Natural killer cell (primary cell): ENCODE data around the gene ABT1. TPM values are rescaled to one million over a fixed set of nuclear protein-coding genes. Genes with fewer than 3 reads are reported as not detected.

Experiments used
- ATAC-seq, 3 donors: fragments of 150-1000 bp in 2 of 3; fragments of 200-7000 bp in 1 of 3; cut with Tn5 transposase; 1 replicate in 1 of 3; 2 replicates in 2 of 3; pipeline ENCODE4 v1.10.0; 2021; ENCODE audit warnings: mild to moderate bottlenecking in 2 of 3, moderate library complexity in 2 of 3
- DNase-seq, 2 donors: peaks; one replicate each; pipeline versions ENCODE4 v3.0.0 to v3.0.0-alpha.2; 2013 to 2021; ENCODE audit warnings: mixed read lengths in 1 of 2
- H3K27ac ChIP-seq: one replicate; pipeline ENCODE4 v1.5.1; 2013; ENCODE audit warnings: mild to moderate bottlenecking, low read length
- H3K27me3 ChIP-seq: one replicate; pipeline ENCODE4 v1.6.1; 2013; ENCODE audit warnings: low read length; ENCODE audit not compliant: control insufficient read depth, insufficient read depth
- H3K36me3 ChIP-seq: one replicate; pipeline ENCODE4 v1.6.1; 2013; ENCODE audit warnings: low read length; ENCODE audit not compliant: control insufficient read depth, insufficient read depth
- H3K4me1 ChIP-seq: one replicate; pipeline ENCODE4 v1.6.1; 2013; ENCODE audit warnings: low read length; ENCODE audit not compliant: control insufficient read depth, insufficient read depth
- H3K4me3 ChIP-seq: one replicate; pipeline ENCODE4 v1.5.1; 2013; ENCODE audit warnings: low read length
- H3K9me3 ChIP-seq: one replicate; pipeline ENCODE4 v1.6.1; 2013; ENCODE audit warnings: low read length; ENCODE audit not compliant: control insufficient read depth, insufficient read depth
- H3K27ac Mint-ChIP-seq, 2 donors: one replicate each; pipeline ENCODE4 v1.8.0; 2022; ENCODE audit warnings: mild to moderate bottlenecking in 2 of 2, mixed read lengths in 2 of 2, moderate library complexity in 1 of 2
- H3K27me3 Mint-ChIP-seq, 2 donors: one replicate each; pipeline ENCODE4 v1.8.0; 2022; ENCODE audit warnings: low read depth in 2 of 2, mixed read lengths in 2 of 2
- H3K36me3 Mint-ChIP-seq: one replicate; pipeline ENCODE4 v1.8.0; 2022; ENCODE audit warnings: mixed read lengths
- H3K4me1 Mint-ChIP-seq, 2 donors: one replicate each; pipeline ENCODE4 v1.8.0; 2022; ENCODE audit warnings: mixed read lengths in 2 of 2
- H3K4me3 Mint-ChIP-seq: one replicate; pipeline ENCODE4 v1.8.0; 2022; ENCODE audit warnings: mild to moderate bottlenecking, moderate library complexity, mixed read lengths
- H3K9me3 Mint-ChIP-seq, 2 donors: one replicate each; pipeline ENCODE4 v1.8.0; 2022; ENCODE audit warnings: mixed read lengths in 2 of 2
- WGBS: methylation state at CpG from one replicate; pipeline ENCODE4 v1.1.7; 2013; ENCODE audit warnings: missing lambda C conversion rate; ENCODE audit not compliant: insufficient coverage; 5-methylcytosine and 5-hydroxymethylcytosine counted together
- intact Hi-C: fragments of 100-400 bp; cut with micrococcal nuclease; formaldehyde crosslinking; loops from one replicate; pipeline ENCODE4 v1.14.2; 2022
- total RNA-seq, 4 donors: library from RNA; stranded (reverse); fragments of 120-200 nt in 1 of 4; gene quantifications; one replicate each; pipeline versions ENCODE4 v1.2.3 to v1.2.4, GENCODE V29; 2013 to 2022
- TF ChIP-seq, protein P1 (sequence below): fragments of 200-600 bp; IDR thresholded peaks from one replicate; pipeline ENCODE4 v1.8.0; 2022; ENCODE audit warnings: antibody characterized with exemption

The ABT1 gene
- total RNA-seq, 3 donors from 2014 or later (not counting 1 experiment from before 2014, with no cell fraction given): 23.9 to 30.7 (median 29.9) TPM

DNA sequence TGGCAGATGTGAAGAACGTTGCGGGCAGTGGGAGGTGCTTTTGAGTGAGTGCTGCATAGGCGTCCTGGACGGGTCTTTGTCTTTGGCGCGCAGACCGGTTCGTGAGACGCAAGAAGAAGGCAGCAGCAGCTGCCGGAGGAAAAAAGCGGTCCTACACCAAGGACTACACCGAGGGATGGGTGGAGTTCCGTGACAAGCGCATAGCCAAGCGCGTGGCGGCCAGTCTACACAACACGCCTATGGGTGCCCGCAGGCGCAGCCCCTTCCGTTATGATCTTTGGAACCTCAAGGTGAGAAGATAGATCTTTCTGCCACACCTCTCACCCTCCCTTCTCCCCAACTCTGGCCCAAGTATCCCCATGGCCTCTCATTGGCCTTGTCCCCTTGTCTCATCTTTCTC lies 1.1 kb downstream of the ABT1 start:
- Histone ChIP-seq H3K9me3 (no peaks in the 10 kb centered on the region), H3K36me3 (peaks cover 25% of the 10 kb centered on the region), H3K27ac (peak overlapping the region; percentile 92), H3K4me1 (peaks cover 18% of the 10 kb centered on the region), H3K4me3 (peak overlapping the region; percentile 79), H3K27me3 (peaks cover 14% of the 10 kb centered on the region)
- no peaks in the 10 kb centered on the region for H3K36me3 Mint-ChIP-seq
- peaks cover 6 to 10% of the 10 kb centered on the region in 2 donors for H3K4me1 Mint-ChIP-seq
- peaks cover 0 to 11% of the 10 kb centered on the region in 2 donors for H3K27me3 Mint-ChIP-seq
- intact Hi-C loops: loop anchor here (5.0 kb wide), 1 partner anchor 534 kb away; a partner anchor contains a TSS
- DNase-seq (no peak), ATAC-seq (no peak)
- 81% methylated on average over 21 of the region's 21 CpGs for WGBS
- H3K4me3 Mint-ChIP-seq: peak overlapping the region; percentile 84
- no peaks in the 10 kb centered on the region for H3K9me3 Mint-ChIP-seq
- TF ChIP-seq, protein P1, sequence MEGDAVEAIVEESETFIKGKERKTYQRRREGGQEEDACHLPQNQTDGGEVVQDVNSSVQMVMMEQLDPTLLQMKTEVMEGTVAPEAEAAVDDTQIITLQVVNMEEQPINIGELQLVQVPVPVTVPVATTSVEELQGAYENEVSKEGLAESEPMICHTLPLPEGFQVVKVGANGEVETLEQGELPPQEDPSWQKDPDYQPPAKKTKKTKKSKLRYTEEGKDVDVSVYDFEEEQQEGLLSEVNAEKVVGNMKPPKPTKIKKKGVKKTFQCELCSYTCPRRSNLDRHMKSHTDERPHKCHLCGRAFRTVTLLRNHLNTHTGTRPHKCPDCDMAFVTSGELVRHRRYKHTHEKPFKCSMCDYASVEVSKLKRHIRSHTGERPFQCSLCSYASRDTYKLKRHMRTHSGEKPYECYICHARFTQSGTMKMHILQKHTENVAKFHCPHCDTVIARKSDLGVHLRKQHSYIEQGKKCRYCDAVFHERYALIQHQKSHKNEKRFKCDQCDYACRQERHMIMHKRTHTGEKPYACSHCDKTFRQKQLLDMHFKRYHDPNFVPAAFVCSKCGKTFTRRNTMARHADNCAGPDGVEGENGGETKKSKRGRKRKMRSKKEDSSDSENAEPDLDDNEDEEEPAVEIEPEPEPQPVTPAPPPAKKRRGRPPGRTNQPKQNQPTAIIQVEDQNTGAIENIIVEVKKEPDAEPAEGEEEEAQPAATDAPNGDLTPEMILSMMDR: no peak
- H3K27ac Mint-ChIP-seq: no peak overlapping the region

DNA sequence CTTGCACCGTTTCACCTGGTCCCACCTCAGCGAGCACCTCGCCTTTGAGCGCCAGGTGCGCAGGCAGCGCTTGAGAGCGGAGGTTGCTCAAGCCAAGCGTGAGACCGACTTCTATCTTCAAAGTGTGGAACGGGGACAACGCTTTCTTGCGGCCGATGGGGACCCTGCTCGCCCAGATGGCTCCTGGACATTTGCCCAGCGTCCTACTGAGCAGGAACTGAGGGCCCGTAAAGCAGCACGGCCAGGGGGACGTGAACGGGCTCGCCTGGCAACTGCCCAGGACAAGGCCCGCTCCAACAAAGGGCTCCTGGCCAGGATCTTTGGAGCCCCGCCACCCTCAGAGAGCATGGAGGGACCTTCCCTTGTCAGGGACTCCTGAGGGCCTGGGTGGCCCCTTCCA lies 1.5 kb downstream of the ABT1 start:
- peaks cover 0 to 9% of the 10 kb centered on the region in 2 donors for H3K27me3 Mint-ChIP-seq
- H3K4me3 Mint-ChIP-seq: peak overlapping the region; percentile 84
- Histone ChIP-seq H3K27ac (no peak overlapping the region), H3K27me3 (peaks cover 14% of the 10 kb centered on the region), H3K4me1 (peaks cover 18% of the 10 kb centered on the region), H3K4me3 (no peak overlapping the region), H3K9me3 (no peaks in the 10 kb centered on the region), H3K36me3 (peaks cover 25% of the 10 kb centered on the region)
- DNase-seq (no peak), ATAC-seq (no peak)
- TF ChIP-seq, protein P1: no peak
- peaks cover 6 to 10% of the 10 kb centered on the region in 2 donors for H3K4me1 Mint-ChIP-seq
- no peak overlapping the region for H3K27ac Mint-ChIP-seq
- WGBS: 97% methylated on average over 22 of the region's 22 CpGs
- H3K36me3 Mint-ChIP-seq: no peaks in the 10 kb centered on the region
- H3K9me3 Mint-ChIP-seq: no peaks in the 10 kb centered on the region
- intact Hi-C loops: loop anchor here (5.0 kb wide), 1 partner anchor 534 kb away; a partner anchor contains a TSS

DNA sequence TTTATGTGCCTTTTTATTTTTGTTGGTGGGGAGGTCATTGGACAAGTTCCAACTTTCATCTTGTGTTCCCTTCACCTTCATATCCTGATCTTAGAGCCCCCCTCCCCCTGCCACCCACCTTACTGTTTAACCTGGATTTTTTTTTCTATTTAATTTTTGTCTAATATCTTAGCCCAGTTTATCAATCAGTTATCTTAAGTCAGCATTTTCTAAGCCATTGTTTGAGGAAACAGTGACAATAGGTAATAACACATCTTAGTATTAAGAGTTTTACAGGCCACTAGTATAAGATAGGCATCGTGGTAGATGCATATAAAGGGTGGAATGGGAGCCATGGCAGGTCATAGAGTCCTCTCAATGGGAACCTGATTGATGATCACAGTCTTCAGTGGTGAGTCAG lies 2.4 kb downstream of the ABT1 start:
- Mint-ChIP-seq H3K27me3 (peaks cover 0 to 2% of the 10 kb centered on the region in 2 donors), H3K9me3 (no peaks in the 10 kb centered on the region), H3K4me1 (peaks cover 6 to 10% of the 10 kb centered on the region in 2 donors), H3K27ac (peak overlapping the region; percentile 42 to 65), H3K36me3 (no peaks in the 10 kb centered on the region), H3K4me3 (peak overlapping the region; percentile 36)
- ATAC-seq (no peak), DNase-seq (no peak)
- H3K36me3 ChIP-seq: peaks cover 25% of the 10 kb centered on the region
- H3K9me3 ChIP-seq: no peaks in the 10 kb centered on the region
- 83% methylated on average over 1 of the region's 1 CpG for WGBS
- H3K4me1 ChIP-seq: peaks cover 18% of the 10 kb centered on the region
- intact Hi-C loops: loop anchor here (5.0 kb wide), 1 partner anchor 533 kb away; a partner anchor contains a TSS
- H3K4me3 ChIP-seq: no peak overlapping the region
- no peak overlapping the region for H3K27ac ChIP-seq
- peaks cover 11% of the 10 kb centered on the region for H3K27me3 ChIP-seq
- TF ChIP-seq, protein P1: no peak

DNA sequence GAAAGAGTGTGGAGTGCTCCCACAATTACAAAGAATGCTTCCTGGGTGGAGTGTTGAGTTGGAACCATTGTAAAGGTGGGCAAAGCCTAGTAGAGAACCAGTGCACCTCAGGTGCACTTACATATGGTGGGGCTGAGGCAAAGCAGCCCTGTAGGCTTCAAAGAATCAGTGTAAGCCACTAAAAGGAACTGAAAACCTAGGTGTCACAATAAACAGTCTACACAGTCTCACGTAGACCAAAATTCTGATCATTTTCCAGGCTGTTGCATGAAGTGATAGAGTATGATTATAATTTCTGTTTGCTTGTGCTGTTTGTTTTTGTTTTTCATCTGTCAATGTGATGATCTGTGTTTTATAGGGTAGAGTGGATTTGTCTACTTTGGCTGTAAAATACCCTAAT lies 2.8 kb downstream of the ABT1 start:
- peak overlapping the region; percentile 9 for H3K4me3 Mint-ChIP-seq
- Histone ChIP-seq H3K9me3 (no peaks in the 10 kb centered on the region), H3K27ac (no peak overlapping the region), H3K4me1 (peaks cover 18% of the 10 kb centered on the region), H3K36me3 (peaks cover 25% of the 10 kb centered on the region), H3K4me3 (no peak overlapping the region), H3K27me3 (peaks cover 7% of the 10 kb centered on the region)
- H3K9me3 Mint-ChIP-seq: no peaks in the 10 kb centered on the region
- no CpG with 5 or more reads among the region's 1 CpG for WGBS
- peaks cover 6 to 10% of the 10 kb centered on the region in 2 donors for H3K4me1 Mint-ChIP-seq
- H3K27ac Mint-ChIP-seq: peak overlapping the region; percentile 42 to 65
- ATAC-seq (no peak), DNase-seq (no peak)
- no peaks in the 10 kb centered on the region for H3K36me3 Mint-ChIP-seq
- no peaks in the 10 kb centered on the region for H3K27me3 Mint-ChIP-seq
- intact Hi-C loops: loop anchor here (5.0 kb wide), 1 partner anchor 533 kb away; a partner anchor contains a TSS
- TF ChIP-seq, protein P1: no peak
